CD4-positive, alpha-beta memory T cell (primary cell): ENCODE measurements around the gene TRAF3IP3. TPM values are rescaled to one million over a fixed set of nuclear protein-coding genes. Genes with fewer than 3 reads are reported as not detected.

Experiments used
- CTCF ChIA-PET: fragments of 350-600 bp; sonication (Branson Sonifier 250); formaldehyde crosslinking; loops from one replicate; lab custom pipeline; 2021; ENCODE audit warnings: inconsistent platforms; ENCODE audit not compliant: partially characterized antibody; lab: Charles Lee
- POLR2A ChIA-PET: fragments of 350-600 bp; sonication (Branson Sonifier 250); formaldehyde crosslinking; loops from one replicate; lab custom pipeline; 2021; ENCODE audit not compliant: partially characterized antibody; lab: Charles Lee
- DNase-seq, 5 donors: peaks; one replicate each; pipeline versions ENCODE4 v3.0.0 to v3.0.0-alpha.2; 2020 to 2022; ENCODE audit warnings: mixed read lengths in 1 of 5
- H3K27ac ChIP-seq: one replicate; pipeline ENCODE4 v1.7.0; 2013; ENCODE audit warnings: low read depth, low read length
- H3K27me3 ChIP-seq: 2 replicates; pipeline ENCODE4 v1.7.0; 2013; ENCODE audit warnings: mild to moderate bottlenecking, low read length, moderate library complexity; ENCODE audit not compliant: insufficient read depth
- H3K36me3 ChIP-seq: 2 replicates; pipeline ENCODE4 v1.7.0; 2013; ENCODE audit warnings: mild to moderate bottlenecking, low read length, moderate library complexity; ENCODE audit not compliant: insufficient read depth
- H3K4me1 ChIP-seq: 2 replicates; pipeline ENCODE4 v1.7.0; 2013; ENCODE audit warnings: mild to moderate bottlenecking, low read length, moderate library complexity; ENCODE audit not compliant: insufficient read depth
- H3K4me3 ChIP-seq, 2 donors: one replicate each; pipeline ENCODE4 v1.7.0; 2013; ENCODE audit warnings: low read length in 2 of 2, mild to moderate bottlenecking in 1 of 2
- H3K9me3 ChIP-seq, 2 donors: one replicate each; pipeline ENCODE4 v1.7.0; 2013; ENCODE audit warnings: low read length in 2 of 2, control low read depth in 1 of 2; ENCODE audit not compliant: control insufficient read depth in 1 of 2
- H3K27ac Mint-ChIP-seq, 7 donors: one replicate each; pipeline ENCODE4 v1.8.0; 2020 to 2021; ENCODE audit warnings: mixed read lengths in 7 of 7, mild to moderate bottlenecking in 6 of 7, inconsistent platforms in 3 of 7, moderate library complexity in 3 of 7
- H3K27me3 Mint-ChIP-seq, 2 donors: one replicate each; pipeline ENCODE4 v1.8.0; 2020 to 2021; ENCODE audit warnings: mixed read lengths in 2 of 2
- H3K36me3 Mint-ChIP-seq, 2 donors: one replicate each; pipeline ENCODE4 v1.8.0; 2020 to 2021; ENCODE audit warnings: mixed read lengths in 2 of 2, inconsistent platforms in 1 of 2, mild to moderate bottlenecking in 1 of 2
- H3K4me1 Mint-ChIP-seq, 4 donors: one replicate each; pipeline ENCODE4 v1.8.0; 2020 to 2021; ENCODE audit warnings: mixed read lengths in 4 of 4, mild to moderate bottlenecking in 1 of 4
- H3K4me3 Mint-ChIP-seq, 8 donors: one replicate each; pipeline ENCODE4 v1.8.0; 2020 to 2021; ENCODE audit warnings: mixed read lengths in 8 of 8, mild to moderate bottlenecking in 7 of 8, moderate library complexity in 6 of 8, inconsistent platforms in 3 of 8
- H3K9me3 Mint-ChIP-seq, 8 donors: one replicate each; pipeline ENCODE4 v1.8.0; 2020 to 2021; ENCODE audit warnings: mixed read lengths in 8 of 8, mild to moderate bottlenecking in 5 of 8, inconsistent platforms in 3 of 8, moderate library complexity in 1 of 8
- intact Hi-C: fragments of 100-400 bp; cut with micrococcal nuclease; formaldehyde crosslinking; loops from one replicate; pipeline ENCODE4 v1.15.1; 2023
- polyA plus RNA-seq, 2 donors: library from polyadenylated mRNA; unstranded; fragments of 300-500 nt; fragmentation: Illumina TruSeq; gene quantifications; one replicate each; pipeline ENCODE4 v1.2.3, GENCODE V29; 2021
- total RNA-seq, 2 experiments: library from RNA; stranded (reverse); gene quantifications; one replicate each; pipeline ENCODE4 v1.2.3, GENCODE V29; 2021

Gene TRAF3IP3
- total and polyA plus RNA-seq, 4 experiments from 2014 or later, result 435 to 574 (median 529) TPM

DNA sequence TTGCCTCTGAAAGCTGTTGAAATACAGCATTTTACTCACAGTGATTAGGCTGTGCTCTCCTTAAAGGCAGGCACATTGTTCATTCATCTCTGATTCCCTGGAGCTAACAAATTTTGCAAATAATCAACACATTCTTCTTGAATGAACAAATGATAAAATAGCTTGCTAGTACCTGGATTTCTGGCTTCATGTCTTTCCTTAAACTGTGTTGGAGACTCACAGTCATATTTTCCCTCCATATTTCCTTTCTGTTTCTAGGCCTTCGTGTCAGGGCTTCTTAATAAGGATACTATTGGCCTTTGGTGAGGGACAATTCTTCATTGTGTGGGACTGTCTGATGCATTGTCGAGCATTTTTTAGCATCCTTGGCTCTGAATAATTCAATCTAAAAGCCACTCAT lies 41.5 kb upstream of the TRAF3IP3 start:
- CTCF ChIA-PET, result no interaction called here
- Mint-ChIP-seq H3K4me3 (no peak overlapping the region), H3K27ac (no peak overlapping the region), H3K36me3 (peaks cover 0 to 13% of the 10 kb centered on the region in 2 donors), H3K4me1 (peaks cover 22 to 29% (median 24%) of the 10 kb centered on the region in 4 donors), H3K9me3 (no peaks in the 10 kb centered on the region), H3K27me3 (peaks cover 0 to 2% of the 10 kb centered on the region in 2 donors)
- no peaks in the 10 kb centered on the region for H3K9me3 ChIP-seq
- no peak for DNase-seq
- intact Hi-C loops, result no loop called here
- no peak overlapping the region for H3K4me3 ChIP-seq
- H3K4me1 ChIP-seq, result peaks cover 24% of the 10 kb centered on the region
- POLR2A ChIA-PET, result interaction anchor here (1.5 kb wide), 1 partner anchor 41 kb away, joined by 4 read pairs; no protein-coding TSS in a partner anchor
- no peak overlapping the region for H3K27ac ChIP-seq
- no peaks in the 10 kb centered on the region for H3K27me3 ChIP-seq
- H3K36me3 ChIP-seq, result no peaks in the 10 kb centered on the region

DNA sequence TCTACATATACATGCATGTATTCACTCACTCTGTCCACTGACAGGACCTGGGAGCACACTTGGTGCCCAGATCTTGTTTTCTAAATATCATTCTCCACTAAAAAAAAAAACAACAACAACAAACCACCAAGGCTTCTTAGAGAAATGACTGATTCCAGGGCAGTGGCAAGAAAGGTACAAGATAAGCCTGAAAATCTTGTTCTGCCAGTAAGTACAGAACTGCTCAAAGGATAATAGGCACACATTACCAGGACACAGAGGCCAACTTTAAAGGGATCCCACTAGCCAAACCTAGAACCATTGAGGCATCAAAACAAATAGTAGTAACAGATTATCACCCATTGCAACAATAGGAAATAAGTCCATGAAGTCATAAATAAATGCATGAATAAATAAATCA lies 40.5 kb upstream of the TRAF3IP3 start:
- H3K4me1 ChIP-seq, result peaks cover 18% of the 10 kb centered on the region
- H3K36me3 Mint-ChIP-seq, result peaks cover 0 to 16% of the 10 kb centered on the region in 2 donors
- H3K9me3 ChIP-seq, result no peaks in the 10 kb centered on the region
- CTCF ChIA-PET, result no interaction called here
- no peak for DNase-seq
- H3K36me3 ChIP-seq, result no peaks in the 10 kb centered on the region
- intact Hi-C loops, result no loop called here
- H3K27ac Mint-ChIP-seq, result no peak overlapping the region
- H3K27me3 Mint-ChIP-seq, result peaks cover 0 to 2% of the 10 kb centered on the region in 2 donors
- H3K9me3 Mint-ChIP-seq, result no peaks in the 10 kb centered on the region
- peaks cover 14 to 20% (median 14%) of the 10 kb centered on the region in 4 donors for H3K4me1 Mint-ChIP-seq
- peak overlapping the region in 1 of 8 donors; percentile 6 for H3K4me3 Mint-ChIP-seq
- POLR2A ChIA-PET, result no interaction called here
- no peak overlapping the region for H3K27ac ChIP-seq
- H3K4me3 ChIP-seq, result no peak overlapping the region
- H3K27me3 ChIP-seq, result no peaks in the 10 kb centered on the region

DNA sequence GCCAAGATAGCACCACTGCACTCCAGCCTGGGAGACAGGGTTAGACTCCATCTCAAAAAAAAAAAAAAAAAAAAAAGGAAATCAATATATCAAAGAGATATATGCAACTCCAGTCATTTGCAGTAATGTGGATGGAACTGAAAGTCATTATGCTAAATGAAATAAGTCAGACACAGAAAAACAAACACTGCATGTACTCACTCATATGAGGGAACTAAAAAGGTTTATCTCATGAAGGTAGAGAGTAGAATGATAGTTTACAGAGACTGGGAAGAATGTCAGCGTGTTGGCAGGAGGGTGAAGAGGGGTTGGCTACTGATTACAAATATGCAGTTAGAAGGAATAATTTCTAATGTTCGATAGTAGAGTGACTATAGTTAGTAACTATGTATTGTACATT lies 38.0 kb upstream of the TRAF3IP3 start:
- no peak for DNase-seq
- Mint-ChIP-seq H3K27me3 (no peaks in the 10 kb centered on the region), H3K4me1 (peaks cover 7 to 17% (median 11%) of the 10 kb centered on the region in 4 donors), H3K27ac (no peak overlapping the region), H3K9me3 (no peaks in the 10 kb centered on the region), H3K4me3 (no peak overlapping the region), H3K36me3 (peaks cover 0 to 12% of the 10 kb centered on the region in 2 donors)
- POLR2A ChIA-PET, result no interaction called here
- Histone ChIP-seq H3K36me3 (no peaks in the 10 kb centered on the region), H3K27ac (no peak overlapping the region), H3K9me3 (no peaks in the 10 kb centered on the region), H3K27me3 (no peaks in the 10 kb centered on the region), H3K4me1 (peaks cover 15% of the 10 kb centered on the region), H3K4me3 (no peak overlapping the region)
- intact Hi-C loops, result no loop called here
- CTCF ChIA-PET, result no interaction called here

DNA sequence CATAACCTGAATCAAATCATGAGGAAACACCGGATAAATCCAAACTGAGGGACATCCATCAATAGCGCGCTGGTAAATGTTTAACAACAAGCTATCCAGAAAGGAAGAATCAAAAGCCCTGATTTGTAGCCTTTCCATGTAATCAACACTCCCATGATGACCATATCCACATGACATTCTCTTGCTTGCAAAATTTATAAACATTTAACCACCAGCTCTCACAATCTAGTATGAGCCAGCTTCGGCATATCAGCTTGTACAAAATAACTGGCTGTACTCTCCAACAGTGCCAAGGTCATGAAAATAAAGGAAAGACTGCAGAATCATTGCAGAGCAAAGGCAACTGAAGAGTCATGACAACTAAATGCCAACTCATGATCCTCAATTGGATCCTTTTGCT lies 35.5 kb upstream of the TRAF3IP3 start:
- H3K9me3 Mint-ChIP-seq, result no peaks in the 10 kb centered on the region

DNA sequence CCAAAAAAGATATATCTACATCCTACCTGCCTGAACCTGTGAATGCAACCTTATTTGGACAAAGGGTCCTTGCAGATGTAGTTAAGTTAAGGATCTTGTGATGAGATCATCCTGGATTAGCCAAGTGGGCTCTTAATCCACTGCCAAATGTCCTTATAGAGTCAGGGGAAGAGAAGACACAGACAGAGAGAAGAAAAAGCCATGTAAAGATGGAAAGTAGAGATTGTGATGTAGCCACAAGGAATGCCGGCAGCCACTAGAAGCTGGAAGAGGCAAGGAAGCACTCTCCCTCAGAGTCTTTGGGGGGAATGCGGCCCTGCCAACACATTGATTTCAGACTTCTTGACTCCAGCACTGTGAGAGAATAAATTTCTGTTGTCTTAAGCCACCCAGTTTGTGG lies 35.0 kb upstream of the TRAF3IP3 start:
- Histone ChIP-seq H3K4me1 (peaks cover 20% of the 10 kb centered on the region), H3K27me3 (no peaks in the 10 kb centered on the region), H3K27ac (no peak overlapping the region), H3K36me3 (no peaks in the 10 kb centered on the region), H3K9me3 (no peaks in the 10 kb centered on the region), H3K4me3 (no peak overlapping the region)
- Mint-ChIP-seq H3K27ac (no peak overlapping the region), H3K9me3 (no peaks in the 10 kb centered on the region), H3K27me3 (no peaks in the 10 kb centered on the region), H3K4me3 (no peak overlapping the region), H3K36me3 (peaks cover 0 to 6% of the 10 kb centered on the region in 2 donors), H3K4me1 (peaks cover 10 to 17% (median 11%) of the 10 kb centered on the region in 4 donors)
- CTCF ChIA-PET, result interaction anchor here (1.4 kb wide), 1 partner anchor 9 kb away, joined by 3 read pairs; no protein-coding TSS in a partner anchor
- DNase-seq, result no peak
- POLR2A ChIA-PET, result no interaction called here
- intact Hi-C loops, result no loop called here

More for the DNA sequence above, 35.5 kb upstream of the TRAF3IP3 start:
- H3K9me3 ChIP-seq, result no peaks in the 10 kb centered on the region
- peaks cover 14 to 18% (median 15%) of the 10 kb centered on the region in 4 donors for H3K4me1 Mint-ChIP-seq
- no peak overlapping the region for H3K4me3 ChIP-seq
- peaks cover 0 to 6% of the 10 kb centered on the region in 2 donors for H3K36me3 Mint-ChIP-seq
- H3K4me1 ChIP-seq, result peaks cover 25% of the 10 kb centered on the region
- no peak for DNase-seq
- H3K27me3 ChIP-seq, result no peaks in the 10 kb centered on the region
- POLR2A ChIA-PET, result no interaction called here
- H3K36me3 ChIP-seq, result no peaks in the 10 kb centered on the region
- intact Hi-C loops, result no loop called here
- no peaks in the 10 kb centered on the region for H3K27me3 Mint-ChIP-seq
- H3K27ac Mint-ChIP-seq, result no peak overlapping the region
- CTCF ChIA-PET, result interaction anchor here (1.4 kb wide), 1 partner anchor 9 kb away, joined by 3 read pairs; no protein-coding TSS in a partner anchor
- H3K27ac ChIP-seq, result no peak overlapping the region
- H3K4me3 Mint-ChIP-seq, result no peak overlapping the region

DNA sequence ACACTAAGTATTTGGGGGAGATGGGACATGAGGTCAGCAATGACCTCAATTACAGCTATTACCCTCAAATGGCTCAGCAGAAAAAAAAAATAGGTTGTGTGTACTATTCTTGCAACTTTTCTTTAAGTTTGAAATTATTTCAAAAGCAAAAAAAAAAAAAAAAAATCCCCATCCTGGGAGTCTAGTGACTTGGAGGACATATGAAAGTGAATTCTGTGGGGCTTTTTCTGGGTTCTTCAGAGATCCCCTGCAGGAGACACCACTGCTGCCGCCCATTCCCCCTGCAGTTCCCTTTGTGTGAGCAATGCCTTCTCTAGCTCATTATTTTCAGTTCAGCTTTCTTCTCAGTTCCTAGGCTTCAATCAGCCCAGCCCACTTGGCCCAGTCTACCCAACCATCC lies 34.5 kb upstream of the TRAF3IP3 start:
- Histone ChIP-seq H3K36me3 (no peaks in the 10 kb centered on the region), H3K27me3 (no peaks in the 10 kb centered on the region), H3K27ac (no peak overlapping the region), H3K4me3 (no peak overlapping the region), H3K4me1 (peaks cover 19% of the 10 kb centered on the region), H3K9me3 (no peaks in the 10 kb centered on the region)
- Mint-ChIP-seq H3K27ac (no peak overlapping the region), H3K36me3 (peaks cover 0 to 6% of the 10 kb centered on the region in 2 donors), H3K4me1 (peaks cover 7 to 16% (median 9%) of the 10 kb centered on the region in 4 donors), H3K4me3 (no peak overlapping the region), H3K9me3 (no peaks in the 10 kb centered on the region), H3K27me3 (no peaks in the 10 kb centered on the region)
- intact Hi-C loops, result no loop called here
- no peak for DNase-seq
- POLR2A ChIA-PET, result no interaction called here
- CTCF ChIA-PET, result interaction anchor here (1.4 kb wide), 1 partner anchor 10 kb away, joined by 3 read pairs; no protein-coding TSS in a partner anchor

DNA sequence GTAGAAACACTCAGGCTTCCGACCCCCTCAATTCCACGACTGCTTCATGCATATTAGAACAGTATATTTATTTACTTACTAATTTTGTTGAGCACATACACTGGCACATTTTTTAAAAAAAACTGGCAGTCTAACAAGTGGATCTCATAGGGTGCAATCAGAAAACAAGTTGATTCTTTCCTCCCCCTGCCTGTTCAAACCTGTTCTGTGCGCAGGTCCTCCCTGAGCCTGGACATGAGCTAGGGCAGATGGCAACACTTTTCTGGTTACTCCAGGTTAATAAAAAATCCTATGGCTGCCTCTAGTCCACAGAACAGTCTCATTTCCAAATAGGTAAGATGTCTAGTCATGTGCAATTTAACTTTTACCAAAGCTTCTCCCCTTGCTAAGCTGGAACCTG lies 32.6 kb upstream of the TRAF3IP3 start:
- intact Hi-C loops, result no loop called here
- no peaks in the 10 kb centered on the region for H3K9me3 Mint-ChIP-seq
- H3K36me3 ChIP-seq, result no peaks in the 10 kb centered on the region
- peaks cover 11 to 22% (median 14%) of the 10 kb centered on the region in 4 donors for H3K4me1 Mint-ChIP-seq
- no peak overlapping the region for H3K27ac ChIP-seq
- H3K4me3 Mint-ChIP-seq, result no peak overlapping the region
- no peaks in the 10 kb centered on the region for H3K27me3 ChIP-seq
- ChIA-PET POLR2A (interaction anchor here (2.5 kb wide), 1 partner anchor 46 kb away, joined by 11 read pairs; no protein-coding TSS in a partner anchor), CTCF (interaction anchor here (3.3 kb wide), 1 partner anchor 25 kb away, joined by 18 read pairs; no protein-coding TSS in a partner anchor)
- peaks cover 19% of the 10 kb centered on the region for H3K4me1 ChIP-seq
- no peak overlapping the region for H3K4me3 ChIP-seq
- no peaks in the 10 kb centered on the region for H3K9me3 ChIP-seq
- no peaks in the 10 kb centered on the region for H3K27me3 Mint-ChIP-seq
- peak overlapping the region in 2 of 7 donors; percentile 7 to 16 for H3K27ac Mint-ChIP-seq
- peaks cover 0 to 8% of the 10 kb centered on the region in 2 donors for H3K36me3 Mint-ChIP-seq
- DNase-seq, result no peak
